HG03558 (cell line): Measurements from ENCODE around the gene LRGUK.
"Not testable (repeated sequence)": the region's sequence is repeated elsewhere in the genome, so short reads cannot be mapped to it uniquely, and the experiment has no call there.

Experiments
- ATAC-seq: cut with Tn5 transposase; IDR thresholded peaks from one replicate; pipeline ENCODE4 v1.9.1; 2021; ENCODE audit warnings: moderate number of reproducible peaks; ENCODE audit not compliant: unreplicated experiment; ENCODE audit errors: extremely low read depth

The LRGUK gene

GRCh38 chr7:134293002-134293740 is 166.0 kb downstream of the LRGUK start:
- peak; percentile 99 for ATAC-seq

- ATAC-seq = not testable (repeated sequence)
These were observed 168.8 kb downstream of the LRGUK start for GRCh38 chr7:134295982-134296381.

- ATAC-seq = no peak
These were observed 170.3 kb downstream of the LRGUK start for GRCh38 chr7:134297489-134297888.

GRCh38 chr7:134298902-134299683 is 172.0 kb downstream of the LRGUK start:
- ATAC-seq = no peak

- ATAC-seq = no peak
These were observed 173.8 kb downstream of the LRGUK start for GRCh38 chr7:134300988-134301387.

GRCh38 chr7:134301592-134301991 is 174.5 kb downstream of the LRGUK start:
- ATAC-seq = no peak

- ATAC-seq = no peak
These were observed 175.0 kb downstream of the LRGUK start for GRCh38 chr7:134302120-134302519.

- ATAC-seq = no peak
These were observed 180.2 kb downstream of the LRGUK start for GRCh38 chr7:134307320-134307719.

GRCh38 chr7:134308548-134308947 is 181.4 kb downstream of the LRGUK start:
- ATAC-seq = no peak

GRCh38 chr7:134311807-134312206 is 184.7 kb downstream of the LRGUK start:
- no peak for ATAC-seq

GRCh38 chr7:134312717-134313116 is 185.6 kb downstream of the LRGUK start:
- ATAC-seq = no peak

GRCh38 chr7:134313543-134313942 is 186.4 kb downstream of the LRGUK start:
- ATAC-seq = no peak
